HG02642 (cell line): ENCODE measurements around the gene MLLT11.
"Not testable (repeated sequence)": the region's sequence is repeated elsewhere in the genome, so short reads cannot be mapped to it uniquely, and the experiment has no call there.

ENCODE experiments used
- ATAC-seq: cut with Tn5 transposase; IDR thresholded peaks from one replicate; pipeline ENCODE4 v1.9.1; 2021; ENCODE audit warnings: mild to moderate bottlenecking; ENCODE audit not compliant: unreplicated experiment, poor library complexity

Gene MLLT11

GRCh38 chr1:151055581-151055980, 4.6 kb upstream of the MLLT11 start:
- ATAC-seq, result no peak

GRCh38 chr1:151056149-151056548, 4.0 kb upstream of the MLLT11 start:
- no peak for ATAC-seq

GRCh38 chr1:151058692-151059091, 1.5 kb upstream of the MLLT11 start:
- ATAC-seq, result no peak

DNA sequence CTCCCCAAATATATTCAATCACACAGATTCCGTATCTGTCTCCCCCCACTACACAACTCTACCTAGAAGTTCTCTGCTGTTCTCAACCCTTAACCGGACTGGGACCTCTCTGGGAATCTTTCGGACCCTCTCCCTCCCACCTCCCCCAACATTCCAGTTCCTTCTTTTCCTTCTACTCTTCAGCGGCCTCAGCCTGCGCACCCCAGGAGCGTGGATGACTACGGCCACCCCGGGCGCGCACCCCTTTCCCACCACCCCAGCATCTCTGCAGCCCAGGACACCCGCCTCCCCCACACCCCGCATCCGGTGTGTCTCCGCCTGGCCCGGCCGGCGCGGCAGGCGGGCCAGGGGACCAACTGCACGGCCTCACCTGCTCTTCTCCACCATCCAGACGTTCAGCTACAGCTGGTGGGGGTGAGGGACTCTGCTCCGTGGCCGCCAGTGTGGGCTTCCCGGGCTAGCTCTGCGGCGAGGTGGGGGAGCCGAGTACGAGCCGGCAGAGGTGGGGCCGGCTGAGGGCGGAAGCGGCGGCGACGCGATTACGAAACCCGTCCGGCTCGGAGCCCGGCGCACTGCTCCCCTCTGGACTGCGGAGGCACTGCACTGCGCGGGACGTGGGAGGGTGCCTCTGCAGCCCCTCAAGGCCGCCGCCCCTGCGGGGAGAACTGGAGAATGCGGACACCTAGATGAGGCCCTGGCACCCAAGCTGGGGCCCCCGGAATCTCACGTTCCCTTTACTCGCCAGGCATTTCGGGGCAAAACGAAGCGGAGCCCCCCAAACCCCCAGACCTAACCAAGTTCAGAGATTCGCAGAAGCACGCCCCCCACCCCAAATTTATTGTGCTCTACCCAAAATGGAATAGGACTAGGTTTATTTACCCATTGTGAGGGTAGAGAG, 839 bp upstream of the MLLT11 start, which contains the start of gene CDC42SE1:
Gene CDC42SE1, minus strand, starts transcription at position 514 of the 898 bp plus-strand sequence. CDS start 3,892 bp downstream, outside the sequence.
- peak; percentile 82 for ATAC-seq

DNA sequence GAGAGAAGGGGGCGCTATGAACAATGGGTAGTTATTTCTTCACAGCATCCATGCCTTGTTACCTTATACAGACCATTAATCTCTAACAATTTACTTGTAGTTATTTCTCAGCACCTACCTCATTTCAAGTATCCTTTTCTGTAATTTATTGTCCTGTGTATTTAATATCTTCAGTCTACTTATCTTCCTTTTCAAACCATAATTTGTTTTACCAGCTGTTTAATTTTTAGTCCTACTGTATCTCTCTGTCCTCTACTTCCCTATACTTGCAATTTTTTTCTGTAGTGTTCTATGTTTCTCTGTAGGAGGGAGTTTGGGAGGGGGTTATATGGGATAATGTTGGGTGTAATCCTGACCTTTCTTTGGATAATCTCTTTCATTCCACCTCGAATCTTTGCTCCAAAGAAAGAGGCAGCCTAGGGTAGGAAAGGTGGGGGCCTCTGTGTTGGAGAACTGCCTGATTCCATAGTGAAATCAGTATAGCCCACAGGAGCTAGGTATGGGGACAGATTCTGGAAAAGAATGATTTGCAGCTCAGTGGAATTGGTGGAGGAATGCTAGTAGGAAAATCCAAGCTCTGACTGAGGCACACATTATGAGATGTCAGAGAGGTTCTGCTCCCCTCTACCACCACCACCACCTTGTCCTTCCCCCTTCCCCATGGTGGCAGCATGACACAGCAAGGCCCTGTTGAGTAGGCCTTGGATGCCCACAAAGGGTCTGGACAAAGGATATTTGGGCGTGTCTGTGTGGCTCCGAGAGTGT, 642 bp downstream of the MLLT11 start:
- no peak for ATAC-seq

DNA sequence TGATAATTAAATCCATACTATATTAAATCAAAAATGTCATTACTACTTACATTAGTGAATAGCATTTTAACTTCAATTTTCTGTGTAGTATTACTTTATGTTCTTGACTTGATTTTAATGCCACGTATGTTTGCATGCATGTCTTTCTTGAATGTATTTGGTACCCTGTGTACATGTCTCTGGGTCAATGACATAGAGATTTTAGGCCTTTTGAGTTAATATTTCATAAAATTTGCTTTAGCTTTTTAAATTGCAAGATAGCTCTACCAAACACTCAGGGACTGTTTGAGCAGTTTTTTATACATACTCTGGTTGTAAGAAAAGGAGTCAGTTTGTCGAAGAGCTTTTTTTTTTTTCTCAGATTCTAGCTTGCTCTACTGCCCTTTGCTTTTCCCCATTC, 1.5 kb downstream of the MLLT11 start:
- ATAC-seq, result no peak

DNA sequence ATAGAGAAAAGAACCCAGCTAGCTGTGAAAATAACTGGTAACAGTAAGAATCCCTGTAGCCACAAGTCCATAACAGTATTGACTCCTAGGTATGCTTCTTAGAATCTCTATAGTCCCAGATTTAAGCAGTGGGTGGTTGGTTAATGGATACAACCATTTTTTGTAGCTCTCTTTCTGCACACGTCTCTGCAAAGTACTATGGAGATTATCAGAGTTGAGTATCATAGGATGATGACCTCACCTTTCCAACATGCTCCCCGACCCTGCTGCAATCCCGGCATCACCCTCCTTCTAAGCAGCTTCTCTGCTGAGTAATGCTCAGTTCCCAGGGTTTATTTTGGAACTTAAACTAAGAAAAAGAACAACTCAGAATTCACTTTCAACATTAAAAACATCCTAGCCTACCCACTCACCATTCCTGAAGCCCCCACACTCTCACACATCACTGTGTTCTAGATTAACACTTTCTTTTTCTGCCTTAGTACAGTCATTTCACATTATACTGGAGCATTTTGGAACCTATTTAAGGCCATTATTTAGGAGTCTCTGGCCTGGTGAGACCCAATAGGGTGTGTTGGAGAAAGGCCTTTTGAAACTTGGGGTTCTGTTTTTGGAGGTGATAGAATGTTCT, 2.7 kb downstream of the MLLT11 start:
- no peak for ATAC-seq

DNA sequence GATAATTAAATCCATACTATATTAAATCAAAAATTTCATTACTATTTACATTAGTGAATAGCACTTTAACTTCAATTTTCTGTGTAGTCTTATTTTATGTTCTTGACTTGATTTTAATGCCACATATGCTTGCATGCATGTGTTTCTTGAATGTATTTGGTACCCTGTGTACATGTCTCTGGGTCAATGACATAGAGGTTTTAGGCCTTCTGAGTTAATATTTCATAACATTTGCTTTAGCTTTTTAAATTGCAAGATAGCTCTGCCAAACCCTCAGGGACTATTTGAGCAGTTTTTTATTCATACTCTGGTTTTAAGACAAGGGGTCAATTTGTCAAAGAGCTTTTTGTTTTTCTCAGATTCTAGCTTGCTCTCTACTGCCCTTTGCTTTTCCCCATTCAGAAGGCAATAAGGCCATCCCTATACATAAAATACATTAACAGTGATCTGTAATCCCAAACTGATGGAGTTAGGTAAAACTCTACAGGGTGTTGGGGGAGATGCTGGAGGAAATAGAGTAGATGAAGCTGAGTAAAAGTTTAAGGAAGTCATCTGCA, 5.0 kb downstream of the MLLT11 start:
- ATAC-seq, result no peak

- no peak for ATAC-seq
Measured at GRCh38 chr1:151067185-151067584, 7.0 kb downstream of the MLLT11 start.

GRCh38 chr1:151069103-151069486, 8.9 kb downstream of the MLLT11 start:
- no peak for ATAC-seq

DNA sequence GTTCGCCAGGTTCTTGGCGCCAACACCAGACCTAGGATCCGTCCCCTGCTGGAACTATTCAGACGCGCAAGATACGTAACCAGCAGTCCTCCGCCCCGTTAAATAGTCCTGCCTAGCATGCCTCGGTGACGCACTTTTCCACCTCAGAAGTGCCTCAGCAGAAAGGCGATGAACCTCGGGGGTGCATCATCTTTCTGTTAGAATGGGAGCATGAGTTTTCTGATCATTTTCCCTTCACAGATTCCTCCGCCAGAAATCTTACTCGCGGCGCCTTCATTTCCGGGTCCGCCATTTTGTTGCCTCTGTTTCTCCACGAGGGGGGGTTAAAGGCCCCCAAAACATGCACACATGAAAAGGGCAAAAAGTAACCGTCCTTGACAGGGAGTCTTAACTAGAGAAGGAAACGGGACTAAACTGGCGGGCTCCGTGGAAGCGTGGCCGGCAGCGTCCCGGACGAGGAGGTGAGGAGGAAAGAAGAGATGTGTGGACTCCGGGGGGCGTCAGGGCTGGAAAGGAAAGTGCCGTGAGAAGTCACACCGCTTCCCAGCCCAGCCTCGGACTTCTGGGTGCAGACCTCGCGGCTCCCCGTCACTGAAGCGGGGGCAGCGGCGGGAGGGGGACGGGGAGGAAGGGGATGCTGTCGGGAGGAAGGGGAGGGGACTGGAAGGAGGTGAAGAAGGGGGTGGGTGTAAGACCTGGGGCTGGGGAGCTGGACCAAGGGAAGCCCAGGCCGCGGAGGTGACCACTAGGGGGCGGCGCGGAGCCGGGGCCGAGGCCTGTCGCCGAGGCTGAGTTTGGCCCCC, 10.5 kb downstream of the MLLT11 start, which contains the start of gene GABPB2:
Gene GABPB2, plus strand, starts transcription at position 288 of the 803 bp plus-strand sequence. CDS start 17,429 bp downstream, outside the sequence.
- ATAC-seq, result peak; percentile 79

GRCh38 chr1:151072224-151072623, 12.0 kb downstream of the MLLT11 start:
- no peak for ATAC-seq

- ATAC-seq, result no peak
Measured at GRCh38 chr1:151085953-151086559, 25.9 kb downstream of the MLLT11 start.

- ATAC-seq, result not testable (repeated sequence)
Measured at GRCh38 chr1:151097426-151097825, 37.2 kb downstream of the MLLT11 start.

DNA sequence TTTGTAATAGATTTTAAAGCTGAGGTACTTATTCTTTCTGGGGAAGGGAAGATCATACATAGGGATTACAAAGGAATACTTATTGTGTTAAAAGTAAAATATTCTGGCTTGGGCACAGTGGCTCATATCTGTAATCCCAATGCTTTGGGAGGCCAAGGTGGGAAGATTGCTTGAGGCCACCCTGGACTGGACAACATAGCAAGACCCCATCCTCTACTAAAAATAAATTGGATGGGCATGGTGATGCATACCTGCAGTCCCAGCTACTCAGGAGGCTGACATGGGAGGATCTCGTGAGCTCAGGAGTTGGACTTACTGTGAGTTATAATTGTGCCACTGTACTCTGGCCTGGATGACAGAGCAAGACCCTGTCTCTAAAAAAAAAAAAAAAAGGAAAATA, 37.9 kb downstream of the MLLT11 start:
- ATAC-seq, result no peak

- no peak for ATAC-seq
Measured at GRCh38 chr1:151104630-151105029, 44.4 kb downstream of the MLLT11 start.

- ATAC-seq, result no peak
Measured at GRCh38 chr1:151106894-151107293, 46.7 kb downstream of the MLLT11 start.

DNA sequence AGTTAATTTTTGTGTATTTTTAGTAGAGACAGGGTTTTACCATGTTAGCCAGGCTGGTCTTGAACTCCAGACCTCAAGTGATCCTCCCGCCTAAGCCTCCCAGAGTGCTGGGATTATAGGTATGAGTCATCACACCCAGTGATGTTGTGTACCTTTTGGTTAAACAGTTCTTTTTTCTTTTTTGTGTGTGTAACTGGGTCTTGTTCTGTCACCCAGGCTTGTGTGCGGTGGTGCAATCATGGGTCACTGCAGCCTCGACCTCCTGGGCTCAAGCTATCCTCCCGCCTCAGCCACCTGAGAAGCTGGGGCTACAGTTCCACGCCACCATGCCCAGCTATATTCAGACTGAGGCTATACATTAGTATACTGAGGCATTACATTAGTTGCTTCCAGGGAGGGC, 48.1 kb downstream of the MLLT11 start:
- no peak for ATAC-seq

GRCh38 chr1:151113877-151114276, 53.7 kb downstream of the MLLT11 start:
- ATAC-seq, result no peak
